HEK293 (cell line): ENCODE results near the gene AVPR1A.
A peak's percentile ranks its signal among the peaks of the same experiment; 100 is the strongest.

Experiments used
- CTCF ChIP-seq: fragments of 450-650 bp; formaldehyde crosslinking; IDR thresholded peaks from 2 replicates; pipeline ENCODE4 v1.5.1; 2016; ENCODE audit warnings: missing biosample characterization, missing genetic modification characterization
- ZNF16 ChIP-seq: fragments of 450-650 bp; formaldehyde crosslinking; IDR thresholded peaks from 2 replicates; pipeline ENCODE4 v1.5.1; 2016; ENCODE audit warnings: low read depth, missing biosample characterization, missing genetic modification characterization
- ZNF175 ChIP-seq: fragments of 450-650 bp; formaldehyde crosslinking; IDR thresholded peaks from 2 replicates; pipeline ENCODE4 v1.5.1; 2016; ENCODE audit warnings: missing biosample characterization, missing genetic modification characterization
- ZNF18 ChIP-seq: fragments of 450-650 bp; formaldehyde crosslinking; IDR thresholded peaks from 2 replicates; pipeline ENCODE4 v1.5.1; 2016; ENCODE audit warnings: missing biosample characterization, missing genetic modification characterization
- ZNF362 ChIP-seq: fragments of 450-650 bp; formaldehyde crosslinking; IDR thresholded peaks from 2 replicates; pipeline ENCODE4 v1.5.1; 2016; ENCODE audit warnings: missing biosample characterization, missing genetic modification characterization
- ZNF660 ChIP-seq: fragments of 450-650 bp; IDR thresholded peaks from 2 replicates; pipeline ENCODE4 v1.5.1; 2018; ENCODE audit warnings: missing biosample characterization, mild to moderate bottlenecking, missing genetic modification characterization
- ZNF830 ChIP-seq: fragments of 450-650 bp; IDR thresholded peaks from 2 replicates; pipeline ENCODE4 v1.5.0; 2018; ENCODE audit warnings: missing biosample characterization, missing genetic modification characterization, low read depth, mild to moderate bottlenecking, moderate library complexity
- TF ChIP-seq, protein P1 (sequence below): fragments of 450-650 bp; formaldehyde crosslinking; IDR thresholded peaks from 2 replicates; pipeline ENCODE4 v1.5.1; 2016; ENCODE audit warnings: missing biosample characterization, missing genetic modification characterization, low read depth
- TF ChIP-seq, protein P2 (sequence below): sonication (generic); formaldehyde crosslinking; IDR thresholded peaks from 2 replicates; pipeline ENCODE4 v1.8.1; 2022; ENCODE audit warnings: mild to moderate bottlenecking, moderate library complexity, missing genetic modification reagents
- TF ChIP-seq, protein P3 (sequence below): fragments of 450-650 bp; formaldehyde crosslinking; IDR thresholded peaks from 2 replicates; pipeline ENCODE4 v1.5.1; 2016; ENCODE audit warnings: missing biosample characterization, missing genetic modification characterization, borderline replicate concordance

GRCh38 chr12:63150713-63151622 is at the start of gene AVPR1A:
- TF ChIP-seq, protein P1, sequence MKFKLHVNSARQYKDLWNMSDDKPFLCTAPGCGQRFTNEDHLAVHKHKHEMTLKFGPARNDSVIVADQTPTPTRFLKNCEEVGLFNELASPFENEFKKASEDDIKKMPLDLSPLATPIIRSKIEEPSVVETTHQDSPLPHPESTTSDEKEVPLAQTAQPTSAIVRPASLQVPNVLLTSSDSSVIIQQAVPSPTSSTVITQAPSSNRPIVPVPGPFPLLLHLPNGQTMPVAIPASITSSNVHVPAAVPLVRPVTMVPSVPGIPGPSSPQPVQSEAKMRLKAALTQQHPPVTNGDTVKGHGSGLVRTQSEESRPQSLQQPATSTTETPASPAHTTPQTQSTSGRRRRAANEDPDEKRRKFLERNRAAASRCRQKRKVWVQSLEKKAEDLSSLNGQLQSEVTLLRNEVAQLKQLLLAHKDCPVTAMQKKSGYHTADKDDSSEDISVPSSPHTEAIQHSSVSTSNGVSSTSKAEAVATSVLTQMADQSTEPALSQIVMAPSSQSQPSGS (tag by site-specific recombination) = no peak
- no peak for TF ChIP-seq CTCF
- TF ChIP-seq, protein P2, sequence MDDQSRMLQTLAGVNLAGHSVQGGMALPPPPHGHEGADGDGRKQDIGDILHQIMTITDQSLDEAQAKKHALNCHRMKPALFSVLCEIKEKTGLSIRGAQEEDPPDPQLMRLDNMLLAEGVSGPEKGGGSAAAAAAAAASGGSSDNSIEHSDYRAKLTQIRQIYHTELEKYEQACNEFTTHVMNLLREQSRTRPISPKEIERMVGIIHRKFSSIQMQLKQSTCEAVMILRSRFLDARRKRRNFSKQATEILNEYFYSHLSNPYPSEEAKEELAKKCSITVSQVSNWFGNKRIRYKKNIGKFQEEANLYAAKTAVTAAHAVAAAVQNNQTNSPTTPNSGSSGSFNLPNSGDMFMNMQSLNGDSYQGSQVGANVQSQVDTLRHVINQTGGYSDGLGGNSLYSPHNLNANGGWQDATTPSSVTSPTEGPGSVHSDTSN (CRISPR knock-in tag) = 0 out of 2 replicates have a peak, but pooled peaks have one; percentile 11
- no peak for TF ChIP-seq ZNF830 (tag by site-specific recombination)
- TF ChIP-seq ZNF175 = no peak
- no peak for TF ChIP-seq ZNF16
- TF ChIP-seq, protein P3, sequence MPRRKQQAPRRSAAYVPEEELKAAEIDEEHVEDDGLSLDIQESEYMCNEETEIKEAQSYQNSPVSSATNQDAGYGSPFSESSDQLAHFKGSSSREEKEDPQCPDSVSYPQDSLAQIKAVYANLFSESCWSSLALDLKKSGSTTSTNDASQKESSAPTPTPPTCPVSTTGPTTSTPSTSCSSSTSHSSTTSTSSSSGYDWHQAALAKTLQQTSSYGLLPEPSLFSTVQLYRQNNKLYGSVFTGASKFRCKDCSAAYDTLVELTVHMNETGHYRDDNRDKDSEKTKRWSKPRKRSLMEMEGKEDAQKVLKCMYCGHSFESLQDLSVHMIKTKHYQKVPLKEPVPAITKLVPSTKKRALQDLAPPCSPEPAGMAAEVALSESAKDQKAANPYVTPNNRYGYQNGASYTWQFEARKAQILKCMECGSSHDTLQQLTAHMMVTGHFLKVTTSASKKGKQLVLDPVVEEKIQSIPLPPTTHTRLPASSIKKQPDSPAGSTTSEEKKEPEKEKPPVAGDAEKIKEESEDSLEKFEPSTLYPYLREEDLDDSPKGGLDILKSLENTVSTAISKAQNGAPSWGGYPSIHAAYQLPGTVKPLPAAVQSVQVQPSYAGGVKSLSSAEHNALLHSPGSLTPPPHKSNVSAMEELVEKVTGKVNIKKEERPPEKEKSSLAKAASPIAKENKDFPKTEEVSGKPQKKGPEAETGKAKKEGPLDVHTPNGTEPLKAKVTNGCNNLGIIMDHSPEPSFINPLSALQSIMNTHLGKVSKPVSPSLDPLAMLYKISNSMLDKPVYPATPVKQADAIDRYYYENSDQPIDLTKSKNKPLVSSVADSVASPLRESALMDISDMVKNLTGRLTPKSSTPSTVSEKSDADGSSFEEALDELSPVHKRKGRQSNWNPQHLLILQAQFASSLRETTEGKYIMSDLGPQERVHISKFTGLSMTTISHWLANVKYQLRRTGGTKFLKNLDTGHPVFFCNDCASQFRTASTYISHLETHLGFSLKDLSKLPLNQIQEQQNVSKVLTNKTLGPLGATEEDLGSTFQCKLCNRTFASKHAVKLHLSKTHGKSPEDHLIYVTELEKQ (tag by site-specific recombination) = no peak
- TF ChIP-seq ZNF18 (tag by site-specific recombination) = no peak
- TF ChIP-seq ZNF660 (tag by site-specific recombination) = no peak
- no peak for TF ChIP-seq ZNF362 (tag by site-specific recombination)
